ENCODE measurements around the gene AJUBA. TPM values are rescaled to one million over a fixed set of nuclear protein-coding genes. Genes with fewer than 3 reads are reported as not detected.
A peak's percentile ranks its signal among the peaks of the same experiment; 100 is the strongest.

Gene AJUBA
- total RNA-seq, 1 donor from 2014 or later: 110 TPM

DNA sequence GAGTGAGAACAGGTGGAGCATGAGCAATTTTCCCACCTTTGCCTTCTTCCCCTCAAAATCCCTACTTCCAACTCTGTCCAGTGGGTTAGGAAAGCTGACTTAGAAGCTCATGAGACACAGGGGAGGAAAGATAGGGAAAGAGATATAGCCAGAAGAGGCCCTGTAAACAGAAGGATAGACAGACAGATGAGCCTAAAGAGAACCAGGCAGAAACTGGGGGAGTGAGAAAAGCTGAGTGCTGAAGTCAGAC lies 5.0 kb downstream of the AJUBA start:
- Mint-ChIP-seq H3K4me3 (peak overlapping the region; percentile 46), H3K4me1 (peaks cover 52% of the 10 kb centered on the region), H3K27ac (peak overlapping the region; percentile 100), H3K36me3 (peaks cover 22% of the 10 kb centered on the region), H3K9me3 (no peaks in the 10 kb centered on the region), H3K27me3 (ENCODE audit: low read depth) (no peaks in the 10 kb centered on the region)
- DNase-seq (ENCODE audit: low spot score in 2 of 2, unreplicated experiment in 2 of 2): no peak
- TF ChIP-seq, protein P1, sequence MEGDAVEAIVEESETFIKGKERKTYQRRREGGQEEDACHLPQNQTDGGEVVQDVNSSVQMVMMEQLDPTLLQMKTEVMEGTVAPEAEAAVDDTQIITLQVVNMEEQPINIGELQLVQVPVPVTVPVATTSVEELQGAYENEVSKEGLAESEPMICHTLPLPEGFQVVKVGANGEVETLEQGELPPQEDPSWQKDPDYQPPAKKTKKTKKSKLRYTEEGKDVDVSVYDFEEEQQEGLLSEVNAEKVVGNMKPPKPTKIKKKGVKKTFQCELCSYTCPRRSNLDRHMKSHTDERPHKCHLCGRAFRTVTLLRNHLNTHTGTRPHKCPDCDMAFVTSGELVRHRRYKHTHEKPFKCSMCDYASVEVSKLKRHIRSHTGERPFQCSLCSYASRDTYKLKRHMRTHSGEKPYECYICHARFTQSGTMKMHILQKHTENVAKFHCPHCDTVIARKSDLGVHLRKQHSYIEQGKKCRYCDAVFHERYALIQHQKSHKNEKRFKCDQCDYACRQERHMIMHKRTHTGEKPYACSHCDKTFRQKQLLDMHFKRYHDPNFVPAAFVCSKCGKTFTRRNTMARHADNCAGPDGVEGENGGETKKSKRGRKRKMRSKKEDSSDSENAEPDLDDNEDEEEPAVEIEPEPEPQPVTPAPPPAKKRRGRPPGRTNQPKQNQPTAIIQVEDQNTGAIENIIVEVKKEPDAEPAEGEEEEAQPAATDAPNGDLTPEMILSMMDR (IDR thresholded peaks at IDR 0.05; ENCODE audit: unreplicated experiment): no peak

DNA sequence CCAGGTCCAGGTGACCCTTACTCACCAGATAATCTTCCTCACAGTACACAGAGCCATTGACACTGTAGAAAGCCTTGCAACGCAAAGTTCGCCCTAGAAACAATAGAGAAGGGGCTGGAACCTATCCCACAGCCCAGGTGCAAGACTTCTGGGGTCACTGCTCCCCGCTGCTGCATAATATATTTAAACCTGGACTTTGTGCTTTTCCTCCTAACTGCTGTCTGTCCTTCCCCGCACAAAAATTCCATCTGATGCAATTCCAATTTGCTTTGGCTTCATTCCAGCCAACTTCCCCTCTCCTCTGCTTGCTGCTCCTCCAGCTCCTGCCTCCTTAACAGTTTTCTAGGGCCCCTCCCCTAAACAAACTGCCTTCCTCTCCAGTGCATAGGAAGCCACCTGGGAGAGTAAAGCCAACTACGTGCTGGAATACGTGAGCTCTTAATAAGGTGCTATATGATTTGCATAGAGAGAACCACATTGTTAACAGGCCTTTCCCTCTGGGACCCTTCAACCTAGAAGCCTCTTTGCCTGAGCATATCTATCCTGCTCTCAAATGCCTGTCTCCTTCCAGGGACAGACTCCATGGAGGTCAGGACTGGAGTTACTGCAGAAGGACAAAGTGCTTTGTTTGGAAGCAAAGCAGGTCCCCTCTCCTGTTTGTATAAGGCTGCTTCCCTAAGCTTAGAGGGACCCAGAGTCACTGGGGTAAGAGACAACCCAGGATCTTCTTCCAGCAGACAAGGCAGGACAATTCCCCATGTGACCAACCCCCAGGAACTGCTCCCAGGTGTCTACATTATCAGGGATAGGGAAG lies 5.5 kb downstream of the AJUBA start:
- H3K27me3 Mint-ChIP-seq (ENCODE audit: low read depth): no peaks in the 10 kb centered on the region
- H3K9me3 Mint-ChIP-seq: no peaks in the 10 kb centered on the region
- H3K4me1 Mint-ChIP-seq: peaks cover 52% of the 10 kb centered on the region
- H3K36me3 Mint-ChIP-seq: peaks cover 26% of the 10 kb centered on the region
- TF ChIP-seq, protein P1 (IDR thresholded peaks at IDR 0.05; ENCODE audit: unreplicated experiment): no peak
- H3K27ac Mint-ChIP-seq: peak overlapping the region; percentile 100
- DNase-seq (ENCODE audit: low spot score in 2 of 2, unreplicated experiment in 2 of 2): no peak
- H3K4me3 Mint-ChIP-seq: peak overlapping the region; percentile 46

GRCh38 chr14:22974530-22975313 lies 7.6 kb downstream of the AJUBA start:
- TF ChIP-seq, protein P1 (IDR thresholded peaks at IDR 0.05; ENCODE audit: unreplicated experiment): no peak
- no peak for DNase-seq (ENCODE audit: low spot score in 2 of 2, unreplicated experiment in 2 of 2)
- Mint-ChIP-seq H3K9me3 (no peaks in the 10 kb centered on the region), H3K36me3 (peaks cover 33% of the 10 kb centered on the region), H3K4me3 (no peak overlapping the region), H3K27ac (peak overlapping the region; percentile 44), H3K27me3 (ENCODE audit: low read depth) (no peaks in the 10 kb centered on the region), H3K4me1 (peaks cover 47% of the 10 kb centered on the region)

DNA sequence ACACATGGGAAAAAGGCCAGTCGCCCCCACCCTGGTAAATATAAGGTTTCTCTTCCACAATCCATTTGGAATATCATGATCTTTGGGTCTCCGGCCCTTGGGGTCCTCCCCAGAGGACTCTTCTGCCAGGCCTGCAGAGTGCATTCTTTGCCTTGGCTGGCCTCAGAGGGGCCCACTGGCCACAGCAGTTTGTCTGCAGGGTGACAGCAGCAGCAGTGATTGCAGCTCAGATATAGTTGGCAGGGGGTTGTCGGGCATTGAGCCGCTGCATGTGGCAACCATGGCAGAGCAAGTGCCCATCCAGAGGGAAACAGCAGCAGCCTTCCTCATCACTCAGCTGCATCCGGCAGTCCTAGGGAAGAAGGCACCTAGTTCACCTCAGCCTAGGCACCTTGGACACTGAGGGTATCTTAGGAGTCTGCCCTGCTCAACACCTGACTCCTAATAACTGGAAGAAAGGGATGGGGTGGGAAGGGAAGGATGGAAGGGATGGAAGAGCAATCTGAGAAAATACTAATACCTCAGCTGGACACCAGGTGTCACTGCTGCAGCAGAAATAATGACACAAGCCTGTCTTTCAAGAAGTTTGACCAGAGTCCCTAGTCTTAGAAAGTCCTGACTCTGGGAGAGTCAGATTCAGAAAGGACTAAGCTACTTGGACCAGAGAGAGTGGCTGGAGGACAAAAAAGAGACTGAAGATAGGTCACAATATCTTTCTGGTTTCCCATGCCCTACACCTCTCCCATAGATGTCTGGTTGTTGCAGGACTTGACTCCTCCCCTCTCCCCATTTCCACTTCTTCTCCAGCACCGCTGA lies 8.9 kb downstream of the AJUBA start:
- Mint-ChIP-seq H3K27me3 (ENCODE audit: low read depth) (no peaks in the 10 kb centered on the region), H3K9me3 (no peaks in the 10 kb centered on the region), H3K27ac (peak overlapping the region; percentile 25), H3K36me3 (peaks cover 39% of the 10 kb centered on the region), H3K4me3 (no peak overlapping the region), H3K4me1 (peaks cover 34% of the 10 kb centered on the region)
- DNase-seq (ENCODE audit: low spot score in 2 of 2, unreplicated experiment in 2 of 2): no peak
- TF ChIP-seq, protein P1 (IDR thresholded peaks at IDR 0.05; ENCODE audit: unreplicated experiment): peak; percentile 76

DNA sequence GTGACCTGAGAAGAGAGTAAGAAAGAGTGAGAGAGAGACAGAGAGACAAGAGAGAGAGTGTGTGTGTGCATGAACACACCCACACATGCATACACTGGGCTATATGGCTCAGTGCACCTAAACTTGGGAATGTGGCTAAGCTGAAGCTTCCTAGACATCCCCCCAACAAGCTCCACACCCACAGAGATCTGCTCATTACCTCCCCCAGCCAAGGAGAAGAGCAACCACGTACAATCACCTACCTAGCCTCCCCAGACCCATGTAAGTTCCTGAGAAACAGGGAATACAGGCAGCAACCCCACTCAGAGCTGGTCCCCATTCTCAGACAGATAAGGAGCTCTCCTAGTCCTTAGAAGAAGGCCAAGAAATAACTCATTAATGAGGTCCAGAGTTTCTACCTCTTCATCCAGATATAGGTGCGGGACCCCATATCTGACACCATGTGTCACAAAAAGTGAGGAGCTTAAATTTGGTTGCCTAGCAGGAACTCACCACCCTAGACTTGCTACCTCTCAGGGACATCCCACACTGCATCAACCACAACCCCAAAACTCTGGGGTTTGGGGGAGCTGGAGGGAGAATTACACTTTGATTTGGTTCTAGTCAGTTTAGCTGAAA lies 9.9 kb downstream of the AJUBA start:
- Mint-ChIP-seq H3K9me3 (no peaks in the 10 kb centered on the region), H3K27me3 (ENCODE audit: low read depth) (no peaks in the 10 kb centered on the region), H3K4me1 (peaks cover 24% of the 10 kb centered on the region), H3K27ac (no peak overlapping the region), H3K4me3 (no peak overlapping the region), H3K36me3 (peaks cover 42% of the 10 kb centered on the region)
- TF ChIP-seq, protein P1 (IDR thresholded peaks at IDR 0.05; ENCODE audit: unreplicated experiment): no peak
- no peak for DNase-seq (ENCODE audit: low spot score in 2 of 2, unreplicated experiment in 2 of 2)

All from mesothelial cell of epicardium (in vitro differentiated cells).